ENCODE data around the gene AWAT1.

DNA sequence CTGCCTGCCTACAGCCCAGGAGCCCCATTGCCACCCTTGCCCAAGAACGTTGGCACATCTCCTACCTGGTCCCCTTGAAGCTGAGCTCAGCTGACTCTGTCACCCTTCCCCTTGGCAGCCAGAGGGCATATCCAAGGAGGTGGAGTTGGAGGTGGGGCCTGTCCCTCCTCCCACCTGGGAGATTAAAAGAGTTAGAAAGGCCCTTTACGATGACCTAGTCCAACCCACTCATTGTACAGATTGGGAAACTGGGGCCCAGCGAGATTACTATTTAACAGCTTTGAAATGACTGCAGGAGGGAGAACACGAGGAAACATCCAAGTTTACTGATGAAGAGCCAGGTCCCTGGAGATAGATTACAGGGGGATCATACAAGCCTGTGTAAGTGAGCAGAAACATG, 25.6 kb downstream of the AWAT1 start, which contains the start of gene P2RY4:
- TF ChIP-seq, protein P1, sequence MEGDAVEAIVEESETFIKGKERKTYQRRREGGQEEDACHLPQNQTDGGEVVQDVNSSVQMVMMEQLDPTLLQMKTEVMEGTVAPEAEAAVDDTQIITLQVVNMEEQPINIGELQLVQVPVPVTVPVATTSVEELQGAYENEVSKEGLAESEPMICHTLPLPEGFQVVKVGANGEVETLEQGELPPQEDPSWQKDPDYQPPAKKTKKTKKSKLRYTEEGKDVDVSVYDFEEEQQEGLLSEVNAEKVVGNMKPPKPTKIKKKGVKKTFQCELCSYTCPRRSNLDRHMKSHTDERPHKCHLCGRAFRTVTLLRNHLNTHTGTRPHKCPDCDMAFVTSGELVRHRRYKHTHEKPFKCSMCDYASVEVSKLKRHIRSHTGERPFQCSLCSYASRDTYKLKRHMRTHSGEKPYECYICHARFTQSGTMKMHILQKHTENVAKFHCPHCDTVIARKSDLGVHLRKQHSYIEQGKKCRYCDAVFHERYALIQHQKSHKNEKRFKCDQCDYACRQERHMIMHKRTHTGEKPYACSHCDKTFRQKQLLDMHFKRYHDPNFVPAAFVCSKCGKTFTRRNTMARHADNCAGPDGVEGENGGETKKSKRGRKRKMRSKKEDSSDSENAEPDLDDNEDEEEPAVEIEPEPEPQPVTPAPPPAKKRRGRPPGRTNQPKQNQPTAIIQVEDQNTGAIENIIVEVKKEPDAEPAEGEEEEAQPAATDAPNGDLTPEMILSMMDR (IDR thresholded peaks at IDR 0.05; ENCODE audit: borderline replicate concordance, extremely low read depth, low read length, poor library complexity, severe bottlenecking) = no peak
- no peak for TF ChIP-seq EZH2 (IDR thresholded peaks at IDR 0.05; ENCODE audit: borderline replicate concordance, low read depth, low read length, severe bottlenecking)
